Omental fat pad (tissue), 4 donors: ENCODE results near the gene ADD3. TPM values are rescaled to one million over a fixed set of nuclear protein-coding genes. Genes with fewer than 3 reads are reported as not detected.
"Not testable (repeated sequence)": the region's sequence is repeated elsewhere in the genome, so short reads cannot be mapped to it uniquely, and the experiment has no call there.

Experiments used
- ATAC-seq: fragments of 150-250 bp; one replicate; pipeline ENCODE4 v1.9.1; 2016; ENCODE audit warnings: mild to moderate bottlenecking, moderate library complexity; ENCODE audit not compliant: low FRiP score
- DNase-seq: peaks from one replicate; pipeline ENCODE4 v3.0.0-alpha.2; 2019; ENCODE audit warnings: low spot score
- total RNA-seq, 4 donors: library from RNA; depleted of rRNA; stranded (reverse); fragments of >200 nt; gene quantifications; one replicate each; pipeline ENCODE4 v1.1.0, GENCODE V29; 2016
- TF ChIP-seq, protein P1 (sequence below), 3 donors: fragments of 450-650 bp; IDR thresholded peaks; one replicate each; pipeline ENCODE4 v1.5.1; 2016 to 2017; ENCODE audit warnings: antibody characterized with exemption in 3 of 3, mild to moderate bottlenecking in 3 of 3, moderate library complexity in 2 of 3

ADD3 gene
- total RNA-seq, 4 donors from 2014 or later: 85.4 to 647 (median 252) TPM

DNA sequence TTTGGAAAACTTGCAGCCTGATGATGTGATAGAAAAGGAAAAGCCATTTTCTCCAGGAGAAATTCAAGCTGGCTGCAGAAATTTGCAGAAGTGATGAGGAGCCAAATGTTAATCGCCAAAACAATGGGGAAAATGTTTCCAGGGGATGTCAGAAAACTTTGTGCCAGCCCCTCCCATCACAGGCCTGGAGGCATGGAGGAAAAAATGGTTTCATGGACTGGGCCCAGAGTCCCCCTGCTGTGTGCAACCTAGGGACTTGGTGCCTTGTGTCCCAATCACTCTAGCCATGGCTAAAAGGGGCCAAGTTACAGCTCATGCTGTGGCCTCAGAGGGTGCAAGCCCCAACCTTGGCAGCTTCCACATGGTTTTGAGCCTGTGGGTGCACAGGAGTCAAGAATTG is 41.0 kb downstream of the ADD3 start:
- TF ChIP-seq, protein P1, sequence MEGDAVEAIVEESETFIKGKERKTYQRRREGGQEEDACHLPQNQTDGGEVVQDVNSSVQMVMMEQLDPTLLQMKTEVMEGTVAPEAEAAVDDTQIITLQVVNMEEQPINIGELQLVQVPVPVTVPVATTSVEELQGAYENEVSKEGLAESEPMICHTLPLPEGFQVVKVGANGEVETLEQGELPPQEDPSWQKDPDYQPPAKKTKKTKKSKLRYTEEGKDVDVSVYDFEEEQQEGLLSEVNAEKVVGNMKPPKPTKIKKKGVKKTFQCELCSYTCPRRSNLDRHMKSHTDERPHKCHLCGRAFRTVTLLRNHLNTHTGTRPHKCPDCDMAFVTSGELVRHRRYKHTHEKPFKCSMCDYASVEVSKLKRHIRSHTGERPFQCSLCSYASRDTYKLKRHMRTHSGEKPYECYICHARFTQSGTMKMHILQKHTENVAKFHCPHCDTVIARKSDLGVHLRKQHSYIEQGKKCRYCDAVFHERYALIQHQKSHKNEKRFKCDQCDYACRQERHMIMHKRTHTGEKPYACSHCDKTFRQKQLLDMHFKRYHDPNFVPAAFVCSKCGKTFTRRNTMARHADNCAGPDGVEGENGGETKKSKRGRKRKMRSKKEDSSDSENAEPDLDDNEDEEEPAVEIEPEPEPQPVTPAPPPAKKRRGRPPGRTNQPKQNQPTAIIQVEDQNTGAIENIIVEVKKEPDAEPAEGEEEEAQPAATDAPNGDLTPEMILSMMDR (IDR thresholded peaks at IDR 0.05): no peak
- DNase-seq: no peak
- ATAC-seq: no peak

DNA sequence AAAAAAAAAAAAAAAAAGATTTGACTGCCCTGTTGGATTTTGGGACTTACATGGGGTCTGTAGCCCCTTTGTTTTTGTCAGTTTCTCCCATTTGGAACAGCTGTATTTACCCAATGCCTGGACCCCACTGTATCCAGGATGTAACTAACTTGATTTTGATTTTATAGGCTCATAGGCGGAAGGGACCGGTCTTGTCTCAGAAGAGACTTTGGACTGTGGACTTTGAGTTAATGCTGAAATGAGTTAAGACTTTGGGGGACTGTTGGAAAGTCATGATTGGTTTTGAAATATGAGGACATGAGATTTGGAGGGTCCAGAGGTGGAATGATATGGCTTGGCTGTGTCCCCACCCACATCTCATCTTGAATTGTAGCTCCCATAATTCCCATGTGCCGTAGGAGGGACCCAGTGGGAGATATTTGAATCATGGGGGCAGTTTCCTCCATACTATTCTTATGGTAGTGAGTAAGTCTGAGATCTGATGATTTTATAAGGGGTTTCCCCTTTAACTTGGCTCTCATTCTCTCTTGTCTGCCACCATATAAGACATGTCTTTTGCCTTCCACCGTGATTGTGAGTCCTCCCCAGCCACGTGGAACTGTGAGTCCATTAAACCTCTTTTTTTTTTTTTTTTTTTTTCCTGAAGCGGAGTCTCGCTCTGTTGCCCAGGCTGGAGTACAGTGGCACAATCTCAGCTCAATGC is 42.3 kb downstream of the ADD3 start:
- not testable (repeated sequence) for DNase-seq, ATAC-seq

DNA sequence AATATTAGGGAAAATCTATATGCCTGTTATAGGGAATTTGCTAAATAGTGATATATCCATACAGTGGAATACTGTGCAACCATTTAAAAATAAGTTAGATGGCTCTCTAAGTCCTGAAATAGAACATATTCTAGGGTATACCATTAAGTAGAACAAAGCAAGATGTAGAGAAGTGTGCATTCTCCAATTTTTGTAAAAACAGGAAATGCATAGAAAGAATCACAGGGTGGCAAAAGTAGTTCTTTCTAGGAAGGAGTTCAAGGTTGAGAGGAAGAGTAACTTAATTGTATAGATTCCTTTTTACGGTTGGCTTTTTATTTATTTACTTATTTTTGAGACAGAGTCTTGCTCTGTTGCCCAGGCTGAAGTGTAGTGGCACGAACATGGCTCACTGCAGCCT is 43.7 kb downstream of the ADD3 start:
- ATAC-seq (no peak), DNase-seq (no peak)
- TF ChIP-seq, protein P1 (IDR thresholded peaks at IDR 0.05): no peak

DNA sequence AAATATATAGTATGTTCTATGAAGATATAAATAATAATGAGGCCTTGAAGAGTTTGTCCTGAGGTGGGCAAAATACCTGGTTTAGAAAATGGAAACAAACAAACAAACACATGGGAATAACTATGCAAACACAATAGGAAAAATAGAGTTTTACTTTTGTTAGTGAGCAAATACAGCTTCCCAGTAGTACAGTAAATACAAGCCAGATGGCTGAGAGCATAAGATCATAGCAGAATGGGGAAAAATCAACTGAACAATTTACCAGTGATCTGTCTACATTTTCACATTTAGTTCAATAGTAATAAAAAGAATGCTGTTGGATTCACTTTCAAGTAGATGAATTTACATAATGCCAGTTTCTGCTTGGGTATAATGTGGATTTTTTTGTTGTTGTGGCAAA is 45.1 kb downstream of the ADD3 start:
- ATAC-seq (no peak), DNase-seq (no peak)
- TF ChIP-seq, protein P1 (IDR thresholded peaks at IDR 0.05): no peak

DNA sequence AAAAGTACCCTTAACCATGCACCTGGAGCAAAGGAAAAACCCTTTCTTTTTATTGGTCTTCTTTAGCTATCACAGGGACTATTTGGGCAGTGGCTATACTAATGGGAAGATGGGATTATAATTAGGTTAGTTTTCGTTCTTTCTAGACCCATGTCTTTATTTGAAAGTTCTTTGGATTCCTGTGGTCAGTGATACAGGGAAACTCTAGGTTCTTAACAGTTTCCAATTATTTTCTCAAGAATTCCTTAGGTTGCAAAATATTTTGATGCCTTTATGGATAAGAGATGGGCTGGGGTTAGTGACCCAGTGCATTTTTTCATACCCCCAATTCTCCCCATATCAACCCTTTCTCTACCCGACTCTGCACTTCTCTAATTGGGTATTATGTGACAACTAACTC is 49.0 kb downstream of the ADD3 start:
- TF ChIP-seq, protein P1 (IDR thresholded peaks at IDR 0.05): no peak
- DNase-seq: no peak
- no peak for ATAC-seq

DNA sequence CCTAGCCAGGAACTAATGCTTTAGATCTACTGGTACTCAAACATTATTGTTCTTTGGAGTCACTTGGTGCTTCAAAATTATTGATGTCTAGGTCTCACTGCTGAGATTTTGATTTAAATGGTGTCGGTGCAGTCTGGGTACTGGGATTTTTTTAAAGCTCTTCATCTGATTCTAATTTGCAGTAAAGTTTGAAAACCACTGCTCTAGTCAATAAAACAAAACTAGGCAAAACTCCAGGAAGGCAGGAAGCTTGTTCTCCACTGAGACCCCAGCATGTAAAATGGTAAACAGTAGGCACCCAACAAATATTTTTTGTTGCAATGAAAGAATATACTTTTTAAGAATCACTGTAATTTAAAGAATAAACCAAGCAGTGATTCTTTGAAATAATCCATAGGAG is 49.7 kb downstream of the ADD3 start:
- TF ChIP-seq, protein P1 (IDR thresholded peaks at IDR 0.05): no peak
- DNase-seq: no peak
- no peak for ATAC-seq

DNA sequence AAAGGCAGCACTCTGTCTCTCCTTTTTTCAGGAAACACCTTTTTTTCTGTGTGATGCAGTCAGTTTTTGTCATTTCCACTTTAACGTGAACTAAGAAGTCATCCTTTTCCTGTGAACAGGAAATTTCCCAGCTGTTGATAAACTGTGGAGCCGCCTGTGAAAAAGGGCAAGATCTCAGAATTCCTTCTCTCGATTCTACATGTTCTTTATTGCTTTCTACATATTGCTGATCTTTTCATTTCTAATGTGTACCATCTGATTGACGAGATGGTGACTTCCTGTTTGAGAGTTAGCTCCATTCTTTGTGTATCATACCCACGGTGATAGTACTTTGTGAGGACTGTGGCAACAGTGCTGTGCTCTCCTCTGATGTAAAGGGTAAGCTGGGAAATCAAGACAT is 50.4 kb downstream of the ADD3 start:
- DNase-seq (no peak), ATAC-seq (no peak)
- TF ChIP-seq, protein P1 (IDR thresholded peaks at IDR 0.05): no peak
